HEK293T (cell line): ENCODE data around the gene ZFP1.

ENCODE experiments used
- ARNT ChIP-seq: fragments of 450-650 bp; IDR thresholded peaks from 2 replicates; pipeline ENCODE4 v1.6.1; 2017; ENCODE audit warnings: mild to moderate bottlenecking
- BHLHE40 ChIP-seq: fragments of 450-650 bp; IDR thresholded peaks from 2 replicates; pipeline ENCODE4 v1.6.1; 2016; ENCODE audit warnings: mild to moderate bottlenecking, moderate library complexity, borderline replicate concordance
- FOXK2 ChIP-seq: fragments of 450-650 bp; IDR thresholded peaks from 2 replicates; pipeline ENCODE4 v1.6.1; 2016; ENCODE audit warnings: mild to moderate bottlenecking
- HDGF ChIP-seq: fragments of 450-650 bp; IDR thresholded peaks from 2 replicates; pipeline ENCODE4 v1.6.1; 2017; ENCODE audit warnings: antibody characterized with exemption, borderline replicate concordance
- LEF1 ChIP-seq: fragments of 450-650 bp; IDR thresholded peaks from 2 replicates; pipeline ENCODE4 v1.6.1; 2017; ENCODE audit warnings: mild to moderate bottlenecking, borderline replicate concordance
- NFRKB ChIP-seq: fragments of 450-650 bp; IDR thresholded peaks from 2 replicates; pipeline ENCODE4 v1.6.1; 2016; ENCODE audit warnings: mild to moderate bottlenecking, moderate library complexity
- SUZ12 ChIP-seq: fragments of 450-650 bp; IDR thresholded peaks from 2 replicates; pipeline ENCODE4 v1.6.1; 2016; ENCODE audit warnings: mild to moderate bottlenecking

GRCh38 chr16:75099075-75099667, 49.2 kb upstream of the ZFP1 start:
- TF ChIP-seq LEF1 (no peak), SUZ12 (no peak), HDGF (no peak), NFRKB (no peak), BHLHE40 (no peak), ARNT (no peak), FOXK2 (no peak)
